GM19463 (cell line): ENCODE results near the gene EPHB6.

Experiments
- ATAC-seq: cut with Tn5 transposase; IDR thresholded peaks from one replicate; pipeline ENCODE4 v1.9.1; 2021; ENCODE audit warnings: mild to moderate bottlenecking, moderate library complexity; ENCODE audit not compliant: unreplicated experiment

The EPHB6 gene

GRCh38 chr7:142863891-142864685 is 9.2 kb downstream of the EPHB6 start:
- no peak for ATAC-seq

GRCh38 chr7:142864980-142865747 is 10.3 kb downstream of the EPHB6 start:
- no peak for ATAC-seq

GRCh38 chr7:142865766-142866165 is 10.9 kb downstream of the EPHB6 start:
- no peak for ATAC-seq

- peak; percentile 42 for ATAC-seq
These were observed 11.7 kb downstream of the EPHB6 start for GRCh38 chr7:142866361-142867096.

GRCh38 chr7:142867097-142867378 is 12.2 kb downstream of the EPHB6 start:
- no peak for ATAC-seq

- no peak for ATAC-seq
These were observed 12.7 kb downstream of the EPHB6 start for GRCh38 chr7:142867398-142868187.

- no peak for ATAC-seq
These were observed 13.5 kb downstream of the EPHB6 start for GRCh38 chr7:142868188-142868985.

GRCh38 chr7:142868986-142869415 is 14.1 kb downstream of the EPHB6 start:
- ATAC-seq, result no peak

- no peak for ATAC-seq
These were observed 14.6 kb downstream of the EPHB6 start for GRCh38 chr7:142869434-142869833.

- no peak for ATAC-seq
These were observed 15.3 kb downstream of the EPHB6 start for GRCh38 chr7:142870147-142870559.

- ATAC-seq, result no peak
These were observed 15.8 kb downstream of the EPHB6 start for GRCh38 chr7:142870566-142871259.

GRCh38 chr7:142871260-142872105 is 16.6 kb downstream of the EPHB6 start:
- ATAC-seq, result no peak

- no peak for ATAC-seq
These were observed 17.3 kb downstream of the EPHB6 start for GRCh38 chr7:142872106-142872675.

GRCh38 chr7:142873281-142873784 is 18.5 kb downstream of the EPHB6 start:
- peak; percentile 86 for ATAC-seq

- no peak for ATAC-seq
These were observed 19.0 kb downstream of the EPHB6 start for GRCh38 chr7:142873871-142874270.

- ATAC-seq, result no peak
These were observed 19.5 kb downstream of the EPHB6 start for GRCh38 chr7:142874409-142874808.

GRCh38 chr7:142874837-142875236 is 20.0 kb downstream of the EPHB6 start:
- ATAC-seq, result no peak

GRCh38 chr7:142875456-142875855 is 20.6 kb downstream of the EPHB6 start:
- no peak for ATAC-seq
